Sigmoid colon (tissue), 7 donors: ENCODE results near the gene KRT5. TPM values are rescaled to one million over a fixed set of nuclear protein-coding genes. Genes with fewer than 3 reads are reported as not detected.

Source experiments
- DNase-seq: peaks from one replicate; pipeline ENCODE4 v3.0.0-alpha.2; 2019
- H3K27ac ChIP-seq, 4 donors: fragments of 200-600 bp; sonication (generic); one replicate each; pipeline ENCODE4 v1.5.1; 2016 to 2019; ENCODE audit warnings: mild to moderate bottlenecking in 1 of 4
- H3K27me3 ChIP-seq, 3 donors: fragments of 200-600 bp; sonication (generic); one replicate each; pipeline ENCODE4 v1.5.1; 2019; ENCODE audit warnings: mild to moderate bottlenecking in 1 of 3
- H3K36me3 ChIP-seq, 4 donors: fragments of 200-600 bp; sonication (generic); one replicate each; pipeline ENCODE4 v1.5.1; 2016 to 2019
- H3K4me1 ChIP-seq, 4 donors: fragments of 200-600 bp; sonication (generic); one replicate each; pipeline ENCODE4 v1.5.1; 2017 to 2019
- H3K4me3 ChIP-seq, 4 donors: fragments of 200-600 bp; sonication (generic); one replicate each; pipeline ENCODE4 v1.5.1; 2017 to 2019; ENCODE audit warnings: mild to moderate bottlenecking in 2 of 4, moderate library complexity in 1 of 4
- H3K9me3 ChIP-seq, 4 donors: fragments of 200-600 bp in 3 of 4; sonication (generic) in 3 of 4; one replicate each; pipeline versions ENCODE4 v1.5.1 to v1.6.1; 2013 to 2019
- EP300 ChIP-seq, 4 donors: sonication (generic); formaldehyde crosslinking; IDR thresholded peaks; one replicate each; pipeline ENCODE4 v1.6.1; 2017; ENCODE audit warnings: antibody characterized with exemption in 4 of 4
- POLR2A ChIP-seq, 2 donors: fragments of 450-650 bp; IDR thresholded peaks; one replicate each; pipeline ENCODE4 v1.6.1; 2016; ENCODE audit warnings: antibody characterized with exemption in 2 of 2, mild to moderate bottlenecking in 2 of 2, moderate library complexity in 2 of 2
- POLR2AphosphoS5 ChIP-seq, 4 donors: sonication (generic); formaldehyde crosslinking; IDR thresholded peaks; one replicate each; pipeline ENCODE4 v1.6.1; 2017; ENCODE audit warnings: antibody characterized with exemption in 4 of 4
- WGBS, 2 donors: extraction: QIAGEN DNeasy Blood & Tissue Kit; methylation state at CpG; one replicate each; pipeline ENCODE4 v1.1.7; 2013; 5-methylcytosine and 5-hydroxymethylcytosine counted together
- intact Hi-C: fragments of 100-400 bp; cut with DNase I; formaldehyde crosslinking; loops from one replicate; pipeline ENCODE4 v1.15.1; 2023
- polyA plus RNA-seq, 3 donors: library from polyadenylated mRNA; stranded (reverse); fragments of 200-250 nt; gene quantifications; one replicate each; pipeline ENCODE4 v1.2.3, GENCODE V29; 2013
- total RNA-seq, 4 donors: library from RNA; depleted of rRNA; stranded (reverse); fragments of >200 nt; gene quantifications; one replicate each; pipeline ENCODE4 v1.1.0, GENCODE V29; 2016
- TF ChIP-seq, protein P1 (sequence below), 4 experiments: fragments of 450-650 bp in 3 of 4; fragments of 200-600 bp in 1 of 4; IDR thresholded peaks; one replicate each; pipeline ENCODE4 v1.5.1; 2016 to 2019; ENCODE audit warnings: antibody characterized with exemption in 4 of 4, mild to moderate bottlenecking in 3 of 4, moderate library complexity in 2 of 4
- donor health status: healthy with polysubstance abuse.
- donor health status: Bipolar disorder and iron deficiency.
- donor health status: healthy.

The KRT5 gene
- total and polyA plus RNA-seq, 7 donors, result 0.36 to 7.8 (median 1.1) TPM; not detected in 4

GRCh38 chr12:52477651-52478050 is 42.5 kb downstream of the KRT5 start:
- intact Hi-C loops, result no loop called here
- WGBS, 2 donors, result 61 to 73% methylated on average over 2 of the region's 2 CpGs
- no peaks in the 10 kb centered on the region for H3K36me3 ChIP-seq
- TF ChIP-seq POLR2AphosphoS5 (IDR thresholded peaks at IDR 0.05) (no peak), EP300 (IDR thresholded peaks at IDR 0.05) (no peak), POLR2A (IDR thresholded peaks at IDR 0.05) (no peak)
- TF ChIP-seq, protein P1, sequence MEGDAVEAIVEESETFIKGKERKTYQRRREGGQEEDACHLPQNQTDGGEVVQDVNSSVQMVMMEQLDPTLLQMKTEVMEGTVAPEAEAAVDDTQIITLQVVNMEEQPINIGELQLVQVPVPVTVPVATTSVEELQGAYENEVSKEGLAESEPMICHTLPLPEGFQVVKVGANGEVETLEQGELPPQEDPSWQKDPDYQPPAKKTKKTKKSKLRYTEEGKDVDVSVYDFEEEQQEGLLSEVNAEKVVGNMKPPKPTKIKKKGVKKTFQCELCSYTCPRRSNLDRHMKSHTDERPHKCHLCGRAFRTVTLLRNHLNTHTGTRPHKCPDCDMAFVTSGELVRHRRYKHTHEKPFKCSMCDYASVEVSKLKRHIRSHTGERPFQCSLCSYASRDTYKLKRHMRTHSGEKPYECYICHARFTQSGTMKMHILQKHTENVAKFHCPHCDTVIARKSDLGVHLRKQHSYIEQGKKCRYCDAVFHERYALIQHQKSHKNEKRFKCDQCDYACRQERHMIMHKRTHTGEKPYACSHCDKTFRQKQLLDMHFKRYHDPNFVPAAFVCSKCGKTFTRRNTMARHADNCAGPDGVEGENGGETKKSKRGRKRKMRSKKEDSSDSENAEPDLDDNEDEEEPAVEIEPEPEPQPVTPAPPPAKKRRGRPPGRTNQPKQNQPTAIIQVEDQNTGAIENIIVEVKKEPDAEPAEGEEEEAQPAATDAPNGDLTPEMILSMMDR (IDR thresholded peaks at IDR 0.05), result no peak
- no peaks in the 10 kb centered on the region for H3K27me3 ChIP-seq
- DNase-seq, result no peak
- H3K27ac ChIP-seq, result no peak overlapping the region
- no peak overlapping the region for H3K4me3 ChIP-seq
- H3K9me3 ChIP-seq, result no peaks in the 10 kb centered on the region
- no peaks in the 10 kb centered on the region for H3K4me1 ChIP-seq

- WGBS, 2 donors, result 91 to 96% methylated on average over 2 of the region's 2 CpGs
- H3K4me1 ChIP-seq, result no peaks in the 10 kb centered on the region
- H3K9me3 ChIP-seq, result no peaks in the 10 kb centered on the region
- H3K36me3 ChIP-seq, result no peaks in the 10 kb centered on the region
- intact Hi-C loops, result no loop called here
- no peak overlapping the region for H3K27ac ChIP-seq
- DNase-seq, result no peak
- TF ChIP-seq POLR2AphosphoS5 (IDR thresholded peaks at IDR 0.05) (no peak), EP300 (IDR thresholded peaks at IDR 0.05) (no peak), POLR2A (IDR thresholded peaks at IDR 0.05) (no peak)
- TF ChIP-seq, protein P1 (IDR thresholded peaks at IDR 0.05), result no peak
- H3K4me3 ChIP-seq, result no peak overlapping the region
- no peaks in the 10 kb centered on the region for H3K27me3 ChIP-seq
Measured at GRCh38 chr12:52474212-52474611, 46.0 kb downstream of the KRT5 start.

- H3K4me3 ChIP-seq, result no peak within 1 kb of the TSS
- intact Hi-C loops, result no loop called here
- TF ChIP-seq POLR2A (IDR thresholded peaks at IDR 0.05), result no peak
- no peak for TF ChIP-seq EP300 (IDR thresholded peaks at IDR 0.05)
- no peak for TF ChIP-seq POLR2AphosphoS5 (IDR thresholded peaks at IDR 0.05)
- TF ChIP-seq, protein P1 (IDR thresholded peaks at IDR 0.05), result no peak
- H3K36me3 ChIP-seq, result no peaks in the 10 kb centered on the region
- no peaks in the 10 kb centered on the region for H3K9me3 ChIP-seq
- no peaks in the 10 kb centered on the region for H3K27me3 ChIP-seq
- H3K4me1 ChIP-seq, result no peaks in the 10 kb centered on the region
- WGBS, 2 donors, result 23 to 68% methylated on average over 4 of the region's 4 CpGs
- H3K27ac ChIP-seq, result no peak within 1 kb of the TSS
- no peak for DNase-seq
Measured at GRCh38 chr12:52473768-52474167, 46.4 kb downstream of the KRT5 start, which contains the start of gene KRT6C. KRT6C (minus strand) TSS chr12:52473805; CDS start chr12:52473737, 68 bp downstream.

DNA sequence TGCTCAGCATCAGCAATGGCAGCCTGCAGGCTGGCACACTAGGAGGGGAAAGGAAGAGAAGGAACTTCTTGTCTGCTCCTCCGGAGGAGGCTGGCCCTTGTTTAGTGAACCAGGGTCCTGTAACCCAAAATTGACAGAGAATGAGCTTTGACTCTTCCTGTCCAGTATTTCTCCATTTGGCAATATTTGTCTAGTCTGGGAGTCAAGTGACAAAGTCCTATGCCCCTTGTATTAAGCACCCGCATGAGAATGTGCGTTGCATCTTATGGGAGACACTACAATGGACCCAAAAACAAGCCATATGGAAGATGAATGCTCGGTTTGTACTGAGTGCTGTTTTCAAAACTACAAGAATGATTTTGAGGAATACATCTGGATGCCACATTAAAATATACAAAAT is 50.3 kb downstream of the KRT5 start:
- whole genome bisulfite sequencing, 2 donors, result 79 to 81% methylated on average over 4 of the region's 4 CpGs
- no peaks in the 10 kb centered on the region for H3K9me3 ChIP-seq
- H3K4me1 ChIP-seq, result peaks cover 0 to 14% (median 5%) of the 10 kb centered on the region in 4 donors
- TF ChIP-seq, protein P1 (IDR thresholded peaks at IDR 0.05), result no peak
- no peak for TF ChIP-seq POLR2AphosphoS5 (IDR thresholded peaks at IDR 0.05)
- TF ChIP-seq EP300 (IDR thresholded peaks at IDR 0.05), result no peak
- no peak for DNase-seq
- intact Hi-C loops, result no loop called here
- H3K4me3 ChIP-seq, result no peak overlapping the region
- H3K27me3 ChIP-seq, result no peaks in the 10 kb centered on the region
- H3K36me3 ChIP-seq, result no peaks in the 10 kb centered on the region
- no peak overlapping the region for H3K27ac ChIP-seq

- H3K4me1 ChIP-seq, result peaks cover 0 to 33% (median 15%) of the 10 kb centered on the region in 4 donors
- no peaks in the 10 kb centered on the region for H3K27me3 ChIP-seq
- peak overlapping the region in 1 of 4 donors; percentile 55 for H3K27ac ChIP-seq
- DNase-seq, result no peak
- no peak overlapping the region for H3K4me3 ChIP-seq
- WGBS, 2 donors, result 53 to 67% methylated on average over 2 of the region's 2 CpGs
- TF ChIP-seq, protein P1 (IDR thresholded peaks at IDR 0.05), result no peak
- TF ChIP-seq POLR2A (IDR thresholded peaks at IDR 0.05) (no peak), POLR2AphosphoS5 (IDR thresholded peaks at IDR 0.05) (peak; percentile 12 to 80 (median 48)), EP300 (IDR thresholded peaks at IDR 0.05) (no peak)
- intact Hi-C loops, result no loop called here
- no peaks in the 10 kb centered on the region for H3K9me3 ChIP-seq
- no peaks in the 10 kb centered on the region for H3K36me3 ChIP-seq
Measured at GRCh38 chr12:52464897-52465296, 55.3 kb downstream of the KRT5 start.
